Sigmoid colon (tissue), 7 donors: ENCODE results near the gene MAT2A. TPM values are rescaled to one million over a fixed set of nuclear protein-coding genes. Genes with fewer than 3 reads are reported as not detected.

Experiments
- DNase-seq: peaks from one replicate; pipeline ENCODE4 v3.0.0-alpha.2; 2019
- H3K27ac ChIP-seq, 4 donors: fragments of 200-600 bp; sonication (generic); one replicate each; pipeline ENCODE4 v1.5.1; 2016 to 2019; ENCODE audit warnings: mild to moderate bottlenecking in 1 of 4
- H3K27me3 ChIP-seq, 3 donors: fragments of 200-600 bp; sonication (generic); one replicate each; pipeline ENCODE4 v1.5.1; 2019; ENCODE audit warnings: mild to moderate bottlenecking in 1 of 3
- H3K36me3 ChIP-seq, 4 donors: fragments of 200-600 bp; sonication (generic); one replicate each; pipeline ENCODE4 v1.5.1; 2016 to 2019
- H3K4me1 ChIP-seq, 4 donors: fragments of 200-600 bp; sonication (generic); one replicate each; pipeline ENCODE4 v1.5.1; 2017 to 2019
- H3K4me3 ChIP-seq, 4 donors: fragments of 200-600 bp; sonication (generic); one replicate each; pipeline ENCODE4 v1.5.1; 2017 to 2019; ENCODE audit warnings: mild to moderate bottlenecking in 2 of 4, moderate library complexity in 1 of 4
- H3K9me3 ChIP-seq, 4 donors: fragments of 200-600 bp in 3 of 4; sonication (generic) in 3 of 4; one replicate each; pipeline versions ENCODE4 v1.5.1 to v1.6.1; 2013 to 2019
- CTCF ChIP-seq, 4 experiments: fragments of 450-650 bp in 3 of 4; fragments of 200-600 bp in 1 of 4; IDR thresholded peaks; one replicate each; pipeline ENCODE4 v1.5.1; 2016 to 2019; ENCODE audit warnings: antibody characterized with exemption in 4 of 4, mild to moderate bottlenecking in 3 of 4, moderate library complexity in 2 of 4
- EP300 ChIP-seq, 4 donors: sonication (generic); formaldehyde crosslinking; IDR thresholded peaks; one replicate each; pipeline ENCODE4 v1.6.1; 2017; ENCODE audit warnings: antibody characterized with exemption in 4 of 4
- POLR2A ChIP-seq, 2 donors: fragments of 450-650 bp; IDR thresholded peaks; one replicate each; pipeline ENCODE4 v1.6.1; 2016; ENCODE audit warnings: antibody characterized with exemption in 2 of 2, mild to moderate bottlenecking in 2 of 2, moderate library complexity in 2 of 2
- POLR2AphosphoS5 ChIP-seq, 4 donors: sonication (generic); formaldehyde crosslinking; IDR thresholded peaks; one replicate each; pipeline ENCODE4 v1.6.1; 2017; ENCODE audit warnings: antibody characterized with exemption in 4 of 4
- WGBS, 2 donors: extraction: QIAGEN DNeasy Blood & Tissue Kit; methylation state at CpG; one replicate each; pipeline ENCODE4 v1.1.7; 2013; 5-methylcytosine and 5-hydroxymethylcytosine counted together
- intact Hi-C: fragments of 100-400 bp; cut with DNase I; formaldehyde crosslinking; loops from one replicate; pipeline ENCODE4 v1.15.1; 2023
- polyA plus RNA-seq, 3 donors: library from polyadenylated mRNA; stranded (reverse); fragments of 200-250 nt; gene quantifications; one replicate each; pipeline ENCODE4 v1.2.3, GENCODE V29; 2013
- total RNA-seq, 4 donors: library from RNA; depleted of rRNA; stranded (reverse); fragments of >200 nt; gene quantifications; one replicate each; pipeline ENCODE4 v1.1.0, GENCODE V29; 2016
- donor health status: healthy with polysubstance abuse.
- donor health status: Bipolar disorder and iron deficiency.
- donor health status: healthy.

Gene MAT2A
- total RNA-seq = 100 to 1,000 TPM; 139 to 249 (median 151) TPM
- 10 to 100 TPM; 52.3 to 93.1 (median 61.0) TPM for polyA plus RNA-seq

- H3K9me3 ChIP-seq = no peaks in the 10 kb centered on the region
- intact Hi-C loops = loop anchor here (1.0 to 2.0 kb wide), 2 partner anchors 118 to 184 kb away; partner anchors contain the start of genes ELMOD3 and RETSAT
- peaks cover 23 to 33% (median 26%) of the 10 kb centered on the region in 4 donors for H3K36me3 ChIP-seq
- TF ChIP-seq POLR2A (IDR thresholded peaks at IDR 0.05) (peak; percentile 96 to 97), POLR2AphosphoS5 (IDR thresholded peaks at IDR 0.05) (peak; percentile 98 to 99 (median 98)), EP300 (IDR thresholded peaks at IDR 0.05) (no peak), CTCF (IDR thresholded peaks at IDR 0.05) (peak; percentile 68 to 83 (median 78))
- peak; percentile 97 for DNase-seq
- H3K27me3 ChIP-seq = no peaks in the 10 kb centered on the region
- H3K4me1 ChIP-seq = peaks cover 0 to 51% (median 50%) of the 10 kb centered on the region in 4 donors
- 0% methylated on average over 92 of the region's 92 CpGs for WGBS, 2 donors
- H3K4me3 ChIP-seq = peak within 1 kb of the TSS; percentile 91 to 96 (median 96)
- peak within 1 kb of the TSS; percentile 99 to 100 (median 99) for H3K27ac ChIP-seq
These were observed at the start of gene MAT2A for GRCh38 chr2:85538507-85539360. Gene MAT2A (plus strand): TSS chr2:85539168. CDS start chr2:85539288, 120 bp downstream.

GRCh38 chr2:85490861-85491755 lies 47.9 kb upstream of the MAT2A start:
- WGBS, 2 donors = 94% methylated on average over 3 of the region's 3 CpGs
- no peak for DNase-seq

GRCh38 chr2:85496436-85496835 lies 42.5 kb upstream of the MAT2A start:
- H3K27me3 ChIP-seq = no peaks in the 10 kb centered on the region
- DNase-seq = no peak
- H3K9me3 ChIP-seq = no peaks in the 10 kb centered on the region
- H3K4me3 ChIP-seq = no peak overlapping the region
- no peak overlapping the region for H3K27ac ChIP-seq
- no peaks in the 10 kb centered on the region for H3K4me1 ChIP-seq
- 97 to 100% methylated on average over 1 of the region's 1 CpG for WGBS, 2 donors
- TF ChIP-seq EP300 (IDR thresholded peaks at IDR 0.05) (no peak), POLR2A (IDR thresholded peaks at IDR 0.05) (no peak), CTCF (IDR thresholded peaks at IDR 0.05) (no peak), POLR2AphosphoS5 (IDR thresholded peaks at IDR 0.05) (no peak)
- H3K36me3 ChIP-seq = no peaks in the 10 kb centered on the region
- intact Hi-C loops = no loop called here

More at GRCh38 chr2:85490861-85491755, 47.9 kb upstream of the MAT2A start:
- Histone ChIP-seq H3K4me1 (no peaks in the 10 kb centered on the region), H3K27ac (no peak overlapping the region), H3K9me3 (peaks cover 0 to 3% (median 0%) of the 10 kb centered on the region in 4 donors), H3K27me3 (no peaks in the 10 kb centered on the region), H3K4me3 (no peak overlapping the region), H3K36me3 (no peaks in the 10 kb centered on the region)
- intact Hi-C loops = no loop called here
- TF ChIP-seq POLR2A (IDR thresholded peaks at IDR 0.05) (no peak), EP300 (IDR thresholded peaks at IDR 0.05) (no peak), POLR2AphosphoS5 (IDR thresholded peaks at IDR 0.05) (no peak), CTCF (IDR thresholded peaks at IDR 0.05) (no peak)

GRCh38 chr2:85497944-85498630 lies 40.9 kb upstream of the MAT2A start:
- 77 to 92% methylated on average over 4 of the region's 4 CpGs for WGBS, 2 donors
- Histone ChIP-seq H3K36me3 (no peaks in the 10 kb centered on the region), H3K4me3 (no peak overlapping the region), H3K27ac (peak overlapping the region in 1 of 4 donors; percentile 69), H3K27me3 (no peaks in the 10 kb centered on the region), H3K9me3 (no peaks in the 10 kb centered on the region), H3K4me1 (no peaks in the 10 kb centered on the region)
- DNase-seq = no peak
- TF ChIP-seq CTCF (IDR thresholded peaks at IDR 0.05) = no peak
- no peak for TF ChIP-seq POLR2A (IDR thresholded peaks at IDR 0.05)
- no peak for TF ChIP-seq EP300 (IDR thresholded peaks at IDR 0.05)
- no peak for TF ChIP-seq POLR2AphosphoS5 (IDR thresholded peaks at IDR 0.05)
- intact Hi-C loops = no loop called here
